GM21619 (cell line): ENCODE data around the gene FRMD6.

Experiments
- ATAC-seq: cut with Tn5 transposase; IDR thresholded peaks from one replicate; pipeline ENCODE4 v1.9.1; 2021; ENCODE audit not compliant: unreplicated experiment

Gene FRMD6

DNA sequence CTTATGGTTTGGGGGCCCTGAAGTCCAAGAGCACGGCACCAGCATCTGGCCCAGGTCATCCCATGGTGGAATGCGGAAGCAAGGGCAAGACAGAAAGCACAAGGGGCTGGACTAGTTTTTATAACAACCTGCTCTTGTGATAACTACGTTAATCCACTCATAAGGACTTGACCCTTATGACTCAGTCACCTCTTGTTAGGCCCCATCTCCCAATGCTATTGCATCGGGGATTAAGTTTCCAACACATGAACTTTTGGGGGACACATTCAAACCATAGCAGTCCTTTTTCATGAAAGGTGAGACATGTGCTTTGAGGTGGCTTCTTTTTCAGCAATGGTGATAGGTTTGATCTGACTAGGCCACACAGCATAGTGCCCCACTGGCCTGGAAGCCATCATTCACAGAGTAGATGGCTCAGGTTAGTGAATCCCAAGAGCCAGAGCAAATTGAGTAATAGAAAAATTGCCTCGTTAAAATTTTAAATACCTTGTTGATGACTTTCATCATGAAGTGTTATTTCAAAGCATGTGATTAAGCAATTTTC is 12.1 kb downstream of the FRMD6 start:
- no peak for ATAC-seq

DNA sequence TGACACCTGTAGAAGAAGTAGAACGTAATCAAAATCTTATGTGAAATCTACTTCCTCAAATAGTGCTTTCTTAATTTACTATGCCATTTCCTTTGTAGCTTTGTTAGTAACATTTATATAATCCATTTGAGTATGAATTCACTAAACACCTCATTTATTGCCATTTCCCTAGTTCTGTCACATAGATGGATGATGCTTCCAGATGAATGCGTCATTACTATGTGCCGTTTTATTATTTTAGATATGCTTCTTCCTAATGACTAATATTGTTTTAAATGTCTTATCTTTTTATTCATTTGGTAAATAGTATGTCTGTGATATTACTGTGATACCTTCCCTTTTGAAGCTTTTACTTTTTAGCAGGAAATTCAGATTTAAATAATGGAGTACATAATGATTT is 14.4 kb downstream of the FRMD6 start:
- no peak for ATAC-seq

DNA sequence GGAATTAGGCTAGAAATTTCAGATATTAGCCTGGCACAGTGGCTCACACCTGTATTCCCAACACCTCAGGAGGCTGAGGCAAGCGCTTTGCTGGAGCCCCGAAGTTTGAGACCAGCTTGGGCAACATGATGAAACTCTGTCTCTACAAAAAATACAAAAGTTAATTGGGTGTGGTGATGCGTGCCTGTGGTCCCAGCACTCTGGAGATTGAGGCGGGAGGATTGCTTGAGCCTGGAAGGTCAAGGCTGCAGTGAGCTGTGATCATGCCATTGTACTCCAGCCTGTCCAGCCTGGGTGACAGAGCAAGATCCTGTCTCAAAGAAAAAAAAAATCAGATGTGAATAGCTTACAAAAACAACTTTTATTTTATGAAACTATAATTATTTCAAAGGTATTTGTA is 15.1 kb downstream of the FRMD6 start:
- no peak for ATAC-seq

DNA sequence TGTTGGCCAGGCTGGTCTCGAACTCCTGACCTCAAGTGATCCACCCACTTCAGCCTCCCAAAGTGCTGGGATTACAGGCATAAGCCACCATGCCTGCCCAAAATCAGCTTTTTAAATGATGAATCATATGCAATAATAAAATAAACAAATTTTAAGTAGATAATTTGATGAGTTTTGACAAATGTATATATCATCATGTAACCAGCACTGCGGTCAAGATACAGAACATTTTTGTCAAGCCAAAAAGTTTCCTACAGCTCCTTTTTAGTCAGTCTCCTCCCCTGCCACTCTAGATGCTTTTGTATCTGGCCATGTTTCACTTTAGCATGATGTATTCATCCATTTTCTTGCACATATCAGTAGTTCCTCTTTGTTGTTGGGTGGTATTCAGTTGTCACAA is 17.2 kb downstream of the FRMD6 start:
- no peak for ATAC-seq

DNA sequence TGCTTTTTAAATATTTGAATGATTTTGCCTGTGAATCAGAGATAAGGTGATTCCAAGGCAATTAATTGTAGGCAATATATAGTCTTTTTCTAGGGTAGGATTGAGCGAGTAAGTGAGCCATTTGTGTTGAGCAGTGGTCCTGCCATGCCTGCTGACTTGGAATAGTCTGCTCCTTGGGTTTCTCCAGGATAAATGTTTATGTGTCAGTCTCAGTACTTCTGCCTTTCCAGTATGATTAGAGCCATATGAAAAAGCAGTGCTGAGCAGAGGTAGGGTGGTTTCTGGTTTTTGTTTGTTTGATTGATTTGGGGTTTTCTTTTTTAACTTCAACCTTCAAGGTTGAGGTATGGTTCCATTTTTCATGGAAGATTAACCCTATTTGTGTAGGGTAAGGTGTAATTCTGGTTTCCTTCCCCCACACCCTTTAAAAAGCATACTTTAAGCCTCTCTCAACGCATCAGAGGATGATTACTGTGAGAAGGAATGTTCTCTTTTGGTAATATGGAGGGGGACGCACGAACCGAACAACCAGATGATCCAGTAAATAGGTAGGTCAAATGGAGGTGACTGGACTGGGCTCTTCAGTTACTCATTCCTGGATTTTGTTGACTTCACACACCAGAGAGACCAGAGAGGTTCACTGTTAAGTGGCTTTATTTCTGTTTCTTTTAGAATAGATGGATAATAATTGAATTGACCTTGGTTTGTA is 22.7 kb downstream of the FRMD6 start:
- ATAC-seq: no peak

DNA sequence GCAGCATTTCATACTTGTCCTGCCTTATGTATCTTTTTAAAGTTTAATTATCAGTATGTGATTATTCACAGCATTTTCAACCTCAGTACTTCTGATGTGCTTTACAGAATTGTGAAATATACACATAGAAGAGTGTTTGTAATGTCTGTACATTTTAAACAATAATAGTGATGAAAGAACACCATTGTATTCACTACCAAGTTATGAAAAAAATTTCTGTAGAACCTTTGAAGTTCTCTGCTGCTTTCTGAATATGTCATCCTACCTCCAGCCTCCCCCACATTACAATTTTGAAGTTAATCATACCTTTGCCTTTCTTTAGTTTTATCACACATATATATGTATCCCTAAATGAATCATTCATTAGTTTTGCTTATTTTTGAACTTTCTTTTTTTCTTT is 24.8 kb downstream of the FRMD6 start:
- no peak for ATAC-seq

DNA sequence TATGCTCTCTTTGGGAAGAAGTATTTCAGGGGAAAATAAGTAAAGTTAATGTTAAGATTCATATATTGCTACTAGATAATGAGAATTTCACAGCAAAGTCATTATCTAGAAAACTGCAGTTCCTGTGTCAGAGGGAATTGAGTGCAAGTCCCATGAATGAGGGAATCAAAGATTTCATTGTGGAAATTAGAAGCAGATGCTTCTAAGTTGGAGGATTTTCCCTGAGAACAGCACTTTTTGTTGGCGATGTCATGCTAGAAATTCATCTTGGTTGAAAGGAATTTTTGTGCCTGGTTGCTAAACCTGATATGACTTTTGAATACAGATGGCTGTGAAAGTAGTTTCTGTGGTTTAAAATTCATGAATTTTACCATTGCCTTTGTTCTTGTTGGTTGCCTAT is 25.6 kb downstream of the FRMD6 start:
- no peak for ATAC-seq

DNA sequence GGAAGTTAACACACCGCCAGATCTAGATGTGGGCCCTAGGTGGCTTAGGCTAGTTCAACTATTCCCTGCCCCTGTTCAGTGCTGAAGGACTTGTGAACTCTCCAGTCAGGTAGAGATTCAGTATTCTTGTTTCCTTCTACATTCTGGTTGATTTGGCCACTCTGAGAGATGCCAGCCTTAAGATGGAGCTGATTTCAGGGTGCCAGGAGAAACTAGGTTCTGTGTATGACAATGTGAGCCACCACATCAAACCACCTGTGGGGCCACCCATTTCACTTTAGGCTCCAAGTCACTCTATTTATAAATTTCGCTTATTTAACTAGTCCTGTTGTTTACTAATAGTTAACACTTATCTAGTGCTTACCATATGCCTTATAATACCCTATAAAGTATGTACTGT is 26.0 kb downstream of the FRMD6 start:
- no peak for ATAC-seq

DNA sequence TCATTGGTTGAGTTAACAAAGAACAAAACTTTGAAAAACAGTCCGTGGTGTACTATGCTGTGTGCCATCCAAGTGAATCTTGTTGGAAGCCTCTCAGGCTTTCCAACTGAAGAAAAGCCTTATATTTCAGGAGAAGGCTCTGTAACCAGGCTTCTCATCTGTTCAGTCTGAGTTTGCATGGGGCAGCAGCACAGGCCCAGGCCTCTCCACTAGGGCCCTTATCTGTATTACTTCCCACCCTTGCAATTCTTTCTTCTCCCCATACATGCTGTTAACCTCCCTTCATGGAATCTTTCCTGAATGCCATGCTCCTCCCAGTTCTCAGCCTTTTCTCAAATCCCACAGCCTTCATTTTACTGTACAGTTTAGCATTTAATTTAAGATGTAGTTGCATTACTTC is 28.3 kb downstream of the FRMD6 start:
- no peak for ATAC-seq

DNA sequence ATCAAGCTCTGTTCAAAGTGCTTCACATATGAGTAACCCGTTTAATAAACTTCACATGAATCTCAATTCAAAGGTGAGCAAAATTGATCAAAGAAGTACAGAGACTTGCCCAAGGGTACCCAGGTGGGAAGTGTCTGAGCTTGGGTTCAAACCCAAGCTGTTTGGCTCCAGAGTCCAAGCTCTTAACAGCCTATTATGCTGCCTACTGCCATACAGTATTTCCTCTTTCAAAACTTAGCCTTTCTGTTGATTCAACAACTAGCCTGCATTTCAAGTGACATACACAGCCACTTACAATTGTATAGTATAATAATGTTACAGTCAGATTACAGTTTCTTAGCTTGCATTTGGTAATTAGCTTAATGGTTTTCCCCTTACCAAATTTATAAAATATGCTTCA is 29.7 kb downstream of the FRMD6 start:
- ATAC-seq: no peak

DNA sequence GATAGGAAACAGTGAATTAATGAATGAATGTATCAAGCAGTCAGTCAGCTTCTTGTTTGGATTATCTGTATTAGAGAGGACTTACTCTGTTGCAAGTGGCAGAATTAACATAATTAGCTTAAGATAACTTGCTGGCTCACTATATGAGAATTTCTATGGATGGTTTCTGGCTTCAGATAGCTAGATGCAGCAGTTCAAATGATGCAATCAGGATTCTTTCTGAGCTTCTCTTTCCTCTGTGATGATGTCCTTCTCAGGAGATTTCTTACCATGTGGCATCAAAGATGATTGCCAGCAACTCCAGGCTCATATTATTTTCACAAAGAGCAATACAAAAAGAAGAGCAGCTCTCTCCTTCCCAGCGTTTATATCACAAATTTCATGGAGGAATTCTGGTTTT is 30.7 kb downstream of the FRMD6 start:
- no peak for ATAC-seq

DNA sequence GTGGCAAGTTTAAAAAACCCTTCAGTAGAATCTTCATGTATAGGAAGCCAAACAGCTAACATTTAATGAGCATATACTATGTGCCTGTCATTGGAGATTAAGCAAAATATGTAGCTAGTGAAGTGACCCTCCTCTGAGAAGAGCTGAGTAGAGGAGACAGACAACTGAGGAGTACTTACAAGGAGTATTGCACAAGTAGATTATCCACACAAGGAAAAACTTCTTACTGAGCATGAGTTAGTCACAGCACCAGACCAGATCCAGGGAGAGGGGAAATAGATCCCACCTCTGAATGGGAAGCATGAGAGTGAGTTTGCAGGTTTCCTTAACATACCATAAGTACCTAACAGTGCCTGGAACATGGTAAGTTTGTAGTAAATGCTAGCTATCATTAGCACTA is 33.0 kb downstream of the FRMD6 start:
- ATAC-seq: no peak

DNA sequence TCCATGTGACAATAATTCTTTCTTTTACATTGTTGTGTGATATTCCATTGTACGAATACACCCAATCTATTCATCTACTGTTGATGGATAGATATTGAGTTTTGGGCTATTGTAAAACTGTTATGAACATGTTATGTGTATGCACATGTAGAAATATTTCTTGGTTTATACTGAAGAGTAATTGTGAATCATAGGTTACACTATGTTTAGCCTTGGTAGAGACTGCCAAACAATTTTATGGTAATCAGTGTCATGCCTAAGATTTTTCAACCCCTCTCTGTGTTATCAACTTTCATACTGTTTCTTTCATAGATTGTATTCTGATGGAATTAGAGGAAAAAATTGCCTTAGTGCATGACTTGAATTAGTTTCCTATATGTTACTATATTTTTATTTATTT is 39.5 kb downstream of the FRMD6 start:
- no peak for ATAC-seq

DNA sequence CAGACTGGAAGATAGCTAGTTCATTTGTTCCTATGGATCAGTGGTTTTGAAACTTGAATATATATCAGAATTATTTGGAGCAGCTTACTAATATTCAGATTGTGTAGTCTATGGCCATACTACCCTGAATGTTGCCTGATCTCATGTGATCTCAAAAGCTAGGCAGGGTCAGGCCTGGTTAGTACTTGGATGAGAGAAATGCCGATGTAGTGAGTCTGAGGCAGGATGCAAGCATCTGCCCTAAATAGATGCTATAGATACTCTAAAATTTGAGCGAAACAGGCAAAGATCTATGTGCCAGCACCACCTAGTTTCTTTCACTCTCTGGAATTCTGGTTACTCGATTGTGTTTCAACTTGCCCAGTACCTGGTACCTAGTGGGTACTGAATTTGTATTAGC is 40.9 kb downstream of the FRMD6 start:
- no peak for ATAC-seq

DNA sequence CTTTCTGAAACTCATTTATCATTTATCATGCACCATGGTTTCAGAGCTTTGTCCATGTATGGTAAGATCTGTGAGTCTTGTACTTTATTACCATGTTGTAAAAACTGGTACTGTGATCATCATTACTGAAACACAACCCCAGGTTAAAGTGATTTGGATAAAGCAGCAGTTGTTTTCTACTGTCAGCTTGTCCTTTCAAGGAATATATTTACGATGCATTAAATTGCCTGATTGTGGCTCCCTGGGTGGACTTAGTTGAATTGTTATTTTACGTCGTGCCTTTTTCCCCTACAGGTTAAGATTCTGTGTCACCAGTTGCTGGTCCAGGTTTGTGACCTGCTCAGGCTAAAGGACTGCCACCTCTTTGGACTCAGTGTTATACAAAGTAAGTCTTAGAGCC is 46.1 kb downstream of the FRMD6 start:
- no peak for ATAC-seq

DNA sequence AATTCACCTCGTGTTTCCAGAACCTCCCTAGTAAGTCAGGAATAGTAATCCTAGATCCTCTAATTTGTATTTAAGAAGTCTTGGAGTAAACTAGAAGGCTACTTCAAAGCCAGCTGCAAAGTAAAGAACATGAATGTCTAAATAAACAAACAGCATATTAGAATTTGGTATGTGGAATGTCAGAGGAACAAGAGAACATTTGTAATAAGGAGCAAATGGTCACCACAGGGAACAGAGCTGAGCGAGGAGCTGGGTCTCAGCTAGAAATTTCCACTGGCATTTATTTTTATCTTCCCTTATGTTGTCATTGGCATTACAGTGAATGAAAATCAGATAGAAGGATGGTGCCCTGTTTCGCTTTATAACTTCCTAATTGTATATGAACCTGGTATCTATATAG is 50.2 kb downstream of the FRMD6 start:
- ATAC-seq: no peak

DNA sequence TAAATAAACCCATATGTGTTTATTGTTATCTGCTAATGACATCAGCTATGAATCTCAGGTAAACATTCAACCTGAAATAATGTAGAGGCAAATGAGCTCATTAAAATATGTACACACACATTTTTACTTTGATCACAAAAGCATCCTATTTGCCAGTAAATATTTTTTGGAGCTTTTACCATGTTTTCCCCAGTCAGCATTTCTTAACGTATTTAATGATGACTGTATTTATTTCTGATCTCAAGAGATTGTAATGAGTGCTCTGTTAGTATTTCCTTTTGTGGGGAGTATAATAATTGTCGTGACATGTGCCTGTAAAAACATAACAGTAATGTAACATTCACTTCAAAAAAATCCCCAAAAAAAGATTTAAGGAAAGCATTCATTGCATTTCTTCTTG is 52.1 kb downstream of the FRMD6 start:
- no peak for ATAC-seq

DNA sequence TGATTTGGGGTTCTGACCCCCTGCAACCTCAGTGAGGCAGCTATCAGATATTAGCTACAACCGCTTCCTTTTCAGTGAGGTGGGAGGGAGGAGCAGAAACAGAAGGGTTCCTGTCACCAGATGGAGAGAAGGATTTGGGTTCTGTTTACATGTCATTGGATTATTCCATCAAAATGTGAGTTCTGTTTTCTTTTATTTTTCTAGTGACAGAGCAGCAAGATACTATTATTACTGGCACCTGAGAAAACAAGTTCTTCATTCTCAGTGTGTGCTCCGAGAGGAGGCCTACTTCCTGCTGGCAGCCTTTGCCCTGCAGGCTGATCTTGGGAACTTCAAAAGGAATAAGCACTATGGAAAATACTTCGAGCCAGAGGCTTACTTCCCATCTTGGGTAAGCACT is 52.8 kb downstream of the FRMD6 start:
- no peak for ATAC-seq

DNA sequence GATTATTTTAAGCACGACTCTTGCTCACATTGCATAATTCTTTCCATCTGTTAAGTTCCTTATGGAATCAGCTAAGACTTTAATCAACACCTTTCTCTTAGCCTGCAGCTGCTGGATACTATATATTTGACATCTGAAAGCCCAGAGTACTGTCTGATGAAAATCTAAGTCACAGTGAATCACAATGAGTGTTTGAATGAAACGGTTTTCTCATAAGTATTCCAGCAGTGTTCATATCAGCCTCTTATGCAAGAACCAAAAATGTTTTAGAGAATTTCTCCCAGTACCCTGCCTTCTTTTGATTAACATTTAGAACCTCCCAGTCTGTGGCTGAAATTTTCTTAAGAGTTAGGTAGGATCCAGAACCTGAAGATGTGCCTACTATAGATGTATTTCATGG is 55.6 kb downstream of the FRMD6 start:
- no peak for ATAC-seq

DNA sequence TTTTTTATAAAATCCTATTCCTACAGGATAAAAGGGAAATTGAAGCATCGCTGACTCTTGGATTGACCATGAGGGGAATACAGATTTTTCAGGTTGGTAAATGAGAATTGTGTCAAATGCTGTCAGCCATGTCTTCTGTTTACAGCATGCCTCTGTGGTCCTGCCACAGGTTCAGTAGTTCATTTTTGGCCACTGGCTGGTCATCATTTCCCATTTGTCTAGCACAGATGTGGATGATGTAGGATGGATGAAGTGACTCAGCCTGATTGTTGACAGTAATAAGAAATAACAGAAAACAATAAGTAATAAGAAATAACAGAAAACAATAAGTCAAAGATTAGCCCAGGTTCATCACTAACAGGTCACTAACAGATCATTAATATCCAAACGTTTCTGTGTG is 59.8 kb downstream of the FRMD6 start:
- no peak for ATAC-seq

DNA sequence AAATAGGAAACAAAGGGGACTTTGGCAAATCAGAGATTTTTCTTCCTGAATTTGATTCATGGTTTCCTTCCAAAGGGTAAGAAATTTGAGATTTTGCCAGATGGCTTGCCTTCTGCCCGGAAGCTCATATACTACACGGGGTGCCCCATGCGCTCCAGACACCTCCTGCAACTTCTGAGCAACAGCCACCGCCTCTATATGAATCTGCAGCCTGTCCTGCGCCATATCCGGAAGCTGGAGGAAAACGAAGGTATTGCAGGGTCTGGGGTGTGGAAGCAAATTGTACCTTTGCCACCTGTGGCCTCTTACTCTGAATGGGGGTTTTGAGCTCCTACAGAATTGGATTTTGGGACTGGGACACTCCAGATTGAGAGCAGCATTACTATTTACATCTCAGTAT is 63.5 kb downstream of the FRMD6 start:
- no peak for ATAC-seq

DNA sequence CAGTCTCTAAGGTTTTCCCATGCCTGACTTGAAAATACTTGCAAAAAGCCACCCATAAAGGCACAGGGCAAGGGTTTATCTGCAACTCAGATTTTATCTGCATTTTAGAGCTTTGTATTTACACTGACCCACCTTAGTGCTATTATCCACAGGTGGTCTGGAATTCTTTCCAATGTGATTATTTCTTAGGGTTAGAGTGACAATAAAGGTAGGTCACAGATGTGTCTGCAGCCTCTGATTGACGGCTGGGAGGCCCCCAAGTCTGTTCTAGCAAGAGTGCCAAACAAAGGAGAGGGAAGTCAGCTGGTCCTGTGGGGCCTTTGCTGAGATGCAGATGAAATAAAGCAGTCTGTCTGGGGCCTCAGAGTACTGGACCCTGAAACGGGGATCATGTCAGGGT is 64.0 kb downstream of the FRMD6 start:
- no peak for ATAC-seq

DNA sequence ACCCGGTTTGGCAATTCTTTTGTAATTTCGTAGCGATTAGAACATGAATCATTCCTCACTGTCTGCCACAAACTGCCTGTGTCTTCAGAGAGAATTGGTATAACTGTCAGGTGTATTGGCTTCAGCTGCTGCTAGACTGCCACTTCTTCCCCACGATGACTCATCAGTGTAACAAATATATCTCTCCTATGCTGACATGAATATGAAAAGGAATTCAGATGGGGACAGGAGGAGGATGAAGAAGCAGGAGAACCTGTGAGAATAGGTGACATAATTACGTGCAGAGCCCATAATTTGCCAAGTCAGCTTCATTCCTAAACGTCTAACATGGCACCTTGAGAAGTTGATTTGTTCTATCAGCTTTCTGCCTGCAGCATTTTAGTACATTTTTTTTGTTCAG is 64.9 kb downstream of the FRMD6 start:
- no peak for ATAC-seq
